DMS153 (cell line): ENCODE results near the gene GYPB.
"Not testable (repeated sequence)": the region's sequence is repeated elsewhere in the genome, so short reads cannot be mapped to it uniquely, and the experiment has no call there.

Experiments
- DNase-seq: peaks from one replicate; lab custom pipeline; 2025; lab: John Stamatoyannopoulos, UW

GYPB gene

DNA sequence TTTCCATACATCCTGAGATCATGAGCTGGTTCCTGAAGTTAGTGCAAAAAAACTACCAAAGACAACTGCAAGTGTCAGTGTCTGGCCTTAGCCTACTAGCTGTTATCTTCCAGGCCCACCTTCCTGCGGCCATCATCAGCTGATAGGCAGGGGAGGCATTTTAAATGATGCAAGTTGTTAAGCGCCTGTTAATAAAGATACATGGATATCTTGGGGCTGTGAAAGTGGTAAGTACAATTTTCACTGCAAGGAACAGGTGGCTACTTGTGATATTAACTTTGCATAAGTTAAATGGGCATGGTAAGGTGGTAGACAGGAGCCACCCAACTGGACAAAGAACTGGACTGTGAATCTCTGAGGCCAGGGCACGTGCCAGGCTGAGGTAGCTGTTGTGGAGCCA lies at the start of gene GYPB:
TSS of gene GYPB (minus strand) at position 104 of the 400 bp plus-strand sequence. CDS start at position 11, 93 bp downstream.
- DNase-seq = not testable (repeated sequence)

- not testable (repeated sequence) for DNase-seq
Measured at GRCh38 chr4:144061556-144061955, 42.4 kb upstream of the GYPB start.

GRCh38 chr4:144060234-144060859 lies 41.2 kb upstream of the GYPB start:
- not testable (repeated sequence) for DNase-seq

DNA sequence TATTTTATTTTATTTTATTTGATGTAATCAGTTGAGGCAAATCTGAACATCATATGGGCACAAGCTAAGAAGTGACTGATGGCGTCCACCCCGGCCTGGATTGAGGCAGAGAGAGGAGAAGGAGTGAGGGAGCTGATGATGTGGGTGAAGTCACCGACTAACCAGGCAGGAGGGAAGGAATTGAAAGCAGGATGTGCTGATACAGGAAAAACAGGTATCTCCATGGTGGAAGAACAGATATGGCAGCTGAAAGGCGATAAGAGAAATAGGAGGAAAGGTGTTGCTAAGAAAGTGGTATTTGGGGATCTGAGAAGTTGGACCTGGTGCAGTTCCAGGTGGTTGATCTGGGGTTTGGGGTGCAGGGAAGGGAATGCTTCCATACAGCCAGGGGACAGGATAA lies 37.6 kb upstream of the GYPB start:
- DNase-seq = no peak

- not testable (repeated sequence) for DNase-seq
Measured at GRCh38 chr4:144055336-144055735, 36.2 kb upstream of the GYPB start.

- not testable (repeated sequence) for DNase-seq
Measured at GRCh38 chr4:144051494-144051893, 32.3 kb upstream of the GYPB start.

- not testable (repeated sequence) for DNase-seq
Measured at GRCh38 chr4:144050631-144051030, 31.5 kb upstream of the GYPB start.

- DNase-seq = not testable (repeated sequence)
Measured at GRCh38 chr4:144049495-144050424, 30.6 kb upstream of the GYPB start.

DNA sequence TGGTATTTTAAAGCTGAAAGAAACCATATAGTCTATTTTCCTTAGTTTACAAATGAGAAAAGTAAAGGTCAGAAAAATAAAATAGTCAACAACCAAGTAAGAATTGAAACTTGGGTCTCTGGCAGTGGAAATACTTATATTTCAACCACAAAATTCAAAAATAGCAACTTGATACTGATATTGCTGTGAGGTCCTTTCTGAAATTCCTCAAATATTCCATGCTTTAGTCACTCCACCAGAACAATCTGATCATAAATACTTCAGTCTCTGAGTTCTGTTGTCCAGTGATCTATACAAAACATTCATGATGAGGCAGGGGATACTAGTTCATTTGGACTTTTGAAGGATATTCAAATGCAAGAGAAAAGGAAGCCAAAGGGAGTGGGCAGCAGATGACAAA lies 25.8 kb upstream of the GYPB start:
- DNase-seq = not testable (repeated sequence)

DNA sequence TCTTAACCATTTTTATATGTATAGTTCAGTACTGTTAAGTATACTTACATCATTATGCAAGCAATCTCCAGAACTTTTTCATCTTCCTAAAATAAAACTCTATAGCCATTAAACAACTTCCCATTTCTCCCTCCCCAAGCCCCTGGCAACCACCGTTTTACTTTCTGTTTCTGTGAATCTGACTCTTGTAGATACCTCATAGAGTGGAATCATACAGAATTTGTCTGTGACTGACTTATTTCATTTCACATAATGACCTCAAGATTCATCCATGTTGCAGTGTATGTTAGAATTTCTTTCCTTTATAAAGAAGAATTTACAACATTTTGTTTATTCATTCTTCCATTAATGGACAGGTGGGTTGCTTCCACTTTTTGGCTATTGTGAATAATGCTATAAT lies 13.4 kb upstream of the GYPB start:
- not testable (repeated sequence) for DNase-seq

DNA sequence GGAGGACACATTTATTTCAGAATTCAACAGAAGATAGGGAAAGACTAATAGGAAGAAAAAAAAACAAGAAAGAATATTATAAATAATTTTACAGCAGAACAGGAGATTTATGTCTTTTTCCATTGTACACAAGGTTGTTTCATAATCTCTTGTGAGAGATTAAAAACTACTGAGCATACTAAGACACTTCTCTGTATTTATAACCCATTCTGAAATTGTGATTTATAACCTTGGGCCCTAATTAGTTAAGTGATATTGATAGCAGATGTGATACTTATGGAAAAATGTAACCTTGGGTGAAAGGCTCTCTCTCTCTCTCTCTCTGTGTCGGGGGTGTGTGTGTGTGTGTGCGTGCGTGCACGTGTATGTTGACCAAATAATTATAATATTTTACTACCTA lies 12.7 kb upstream of the GYPB start:
- not testable (repeated sequence) for DNase-seq

- not testable (repeated sequence) for DNase-seq
Measured at GRCh38 chr4:144031369-144031768, 12.2 kb upstream of the GYPB start.

- DNase-seq = not testable (repeated sequence)
Measured at GRCh38 chr4:144030708-144031107, 11.5 kb upstream of the GYPB start.

GRCh38 chr4:144026682-144027081 lies 7.5 kb upstream of the GYPB start:
- DNase-seq = not testable (repeated sequence)

DNA sequence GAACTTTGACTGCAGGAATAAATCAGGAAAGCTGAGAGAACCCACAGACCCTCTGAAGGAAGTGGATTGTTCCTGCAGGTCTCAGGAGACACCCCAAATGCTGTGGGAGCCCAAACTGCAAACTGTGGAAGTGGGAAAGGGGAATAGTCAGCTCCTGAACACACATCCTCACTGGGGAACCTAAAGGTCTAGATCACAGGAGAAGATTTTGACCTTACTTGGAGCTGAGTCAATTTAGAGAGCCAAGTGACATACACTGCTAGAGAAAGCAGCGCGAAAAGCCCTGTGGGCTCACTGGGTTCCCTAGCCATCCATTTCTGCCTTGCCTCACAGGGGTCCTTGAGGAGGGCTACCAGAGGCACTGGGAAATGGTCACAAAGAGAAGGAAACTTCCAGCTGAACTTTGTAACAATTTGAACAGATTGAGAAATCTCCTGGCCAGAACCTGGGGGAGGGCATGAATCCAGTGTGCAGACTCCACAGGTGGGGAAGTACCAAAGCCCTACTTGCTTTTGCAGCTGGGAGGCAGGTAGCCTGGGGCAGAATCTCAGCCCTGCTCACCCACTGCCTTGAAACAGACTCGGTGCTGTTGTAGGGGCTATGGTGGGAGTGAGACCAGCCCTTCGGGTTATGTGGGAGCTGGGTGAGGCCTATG lies 5.3 kb upstream of the GYPB start:
- not testable (repeated sequence) for DNase-seq

DNA sequence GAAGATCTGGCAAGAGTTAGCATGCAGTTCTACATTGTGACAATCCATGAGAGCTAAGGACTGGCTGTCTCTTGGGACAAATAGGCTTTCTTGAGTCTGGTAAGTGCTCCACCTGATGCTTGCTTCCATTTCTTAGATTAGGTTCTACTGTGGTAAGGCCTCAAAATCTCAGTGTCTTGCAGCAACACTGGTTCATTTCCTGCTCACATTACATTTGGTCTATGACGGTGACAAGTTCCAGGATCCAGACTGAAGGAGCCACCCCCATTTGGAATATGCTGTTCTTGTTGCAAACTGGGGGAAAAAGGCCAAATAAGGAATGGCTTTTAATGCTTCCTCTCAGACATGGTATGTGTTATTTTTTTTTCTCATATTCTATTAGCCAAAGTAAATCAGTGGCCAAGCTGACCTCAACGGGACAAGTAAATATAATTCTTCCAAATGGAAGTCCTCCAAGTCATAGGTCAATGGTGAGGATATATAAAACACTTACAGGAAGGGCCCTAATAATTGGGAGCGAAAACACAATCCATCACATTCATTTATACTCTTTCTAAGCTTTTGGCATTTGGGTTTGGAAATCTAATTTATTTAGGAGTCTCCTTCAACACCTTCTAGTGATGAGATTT lies 3.7 kb upstream of the GYPB start:
- DNase-seq = not testable (repeated sequence)

DNA sequence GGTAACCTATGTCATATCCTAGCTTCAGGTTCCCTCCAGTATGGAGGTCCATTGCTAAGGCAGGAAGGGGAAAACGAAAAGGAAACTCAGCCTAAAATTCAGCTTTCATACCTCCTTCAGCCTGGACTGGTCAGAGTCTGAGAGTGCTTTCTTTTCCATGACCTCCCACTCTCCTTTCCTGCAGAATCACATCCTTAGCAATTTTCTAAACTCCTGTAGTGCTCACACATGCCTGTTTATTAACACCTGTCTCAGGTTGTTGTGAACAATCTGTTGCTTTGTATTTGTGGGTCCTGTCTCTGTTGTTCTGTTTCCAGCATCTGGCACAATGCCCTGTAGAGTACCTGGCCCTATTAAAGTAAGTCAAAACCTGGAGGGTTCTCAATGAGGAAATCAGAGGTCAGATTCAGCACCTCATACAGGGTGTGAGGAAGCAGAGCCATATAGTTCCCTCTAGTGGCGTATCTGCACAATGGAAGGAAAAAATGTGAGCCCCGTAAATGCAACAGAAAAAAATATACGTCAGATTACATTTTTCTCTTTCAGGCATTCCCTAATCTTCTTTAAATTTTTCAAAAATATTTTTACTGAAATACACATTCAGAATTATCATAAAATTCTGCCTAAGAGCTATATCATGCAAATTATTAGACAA lies 2.3 kb upstream of the GYPB start:
- peak; percentile 19 for DNase-seq

DNA sequence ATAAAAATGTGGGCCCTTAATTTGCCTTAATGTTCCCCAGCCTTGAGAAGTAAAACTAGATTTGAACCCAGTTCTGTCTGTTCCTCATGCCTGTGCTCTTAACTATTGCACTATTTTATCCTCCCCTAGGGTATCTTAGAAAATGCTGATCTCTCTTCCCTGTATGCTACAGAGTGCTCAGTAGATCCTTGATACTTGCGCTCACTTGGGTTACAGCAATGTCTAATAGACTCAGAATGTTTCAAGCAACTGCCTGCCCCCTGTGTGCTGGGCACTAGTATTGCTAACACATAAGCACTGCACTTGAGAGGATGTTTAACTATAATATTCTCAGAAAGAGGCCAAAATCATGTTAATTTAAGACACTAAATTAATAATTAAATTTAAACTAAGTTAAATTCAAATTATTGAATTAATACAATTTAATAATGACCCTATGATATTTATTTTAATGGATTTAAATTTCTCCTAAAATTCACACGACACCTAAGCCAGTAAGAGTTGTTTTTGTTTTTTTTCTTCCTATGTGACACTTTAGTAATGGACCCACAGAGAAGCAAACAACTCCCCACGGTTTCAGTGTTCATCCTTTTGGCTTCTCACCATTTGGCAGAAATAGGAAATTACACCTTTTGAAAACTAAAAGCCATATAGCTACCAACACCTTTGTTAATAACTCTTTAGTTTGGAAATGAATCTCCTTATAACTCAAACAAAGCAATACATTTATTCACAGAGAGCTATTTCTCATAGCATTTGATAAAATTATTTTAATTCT lies 768 bp downstream of the GYPB start:
- not testable (repeated sequence) for DNase-seq

DNA sequence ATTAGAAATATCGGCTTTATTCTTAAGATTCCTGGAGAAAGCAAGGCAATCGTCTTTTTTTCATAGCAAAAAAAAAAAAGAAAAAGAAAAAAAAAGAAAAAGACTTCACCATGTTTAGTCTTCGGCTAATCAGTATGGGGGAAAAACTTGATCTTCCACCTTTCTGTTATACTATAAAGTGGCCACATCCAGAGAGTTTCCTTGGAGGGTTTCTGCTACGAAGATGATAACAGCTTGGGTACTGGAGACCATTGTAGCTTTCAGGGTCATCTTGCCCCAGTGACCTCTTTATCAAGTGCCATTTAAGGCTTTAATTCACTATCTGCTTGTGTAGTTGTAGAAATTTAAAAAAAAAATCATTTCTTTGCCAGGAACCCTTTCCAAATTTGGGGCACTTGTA lies 1.9 kb downstream of the GYPB start:
- not testable (repeated sequence) for DNase-seq

DNA sequence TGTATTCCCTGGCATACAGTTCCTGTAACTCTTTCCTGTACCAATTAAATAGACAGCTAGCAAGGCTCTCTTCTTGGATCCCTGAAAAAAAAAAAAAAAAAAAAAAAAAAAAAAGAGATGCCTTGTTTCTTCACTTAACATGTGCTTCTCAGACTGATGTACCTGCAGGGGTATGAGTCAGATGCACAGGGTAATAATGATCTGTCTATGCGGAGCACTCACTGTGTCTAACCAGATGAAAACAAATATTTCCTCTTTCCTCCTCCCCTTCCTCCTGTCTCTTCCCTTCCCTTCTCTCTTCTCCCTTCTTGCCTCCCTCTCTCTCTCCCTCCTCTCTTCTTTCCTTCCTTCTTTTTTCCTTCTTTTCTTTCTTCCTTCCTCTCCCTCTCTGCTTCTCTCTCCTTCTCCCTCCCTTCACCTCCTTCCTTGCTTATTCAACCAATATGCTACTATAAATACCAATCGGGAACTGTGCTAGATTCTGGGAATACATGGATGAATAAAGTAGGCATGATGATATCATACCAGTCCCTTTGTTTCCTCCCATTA lies 3.0 kb downstream of the GYPB start:
- DNase-seq = not testable (repeated sequence)
